ENCODE data around the gene MPHOSPH10. TPM values are rescaled to one million over a fixed set of nuclear protein-coding genes. Genes with fewer than 3 reads are reported as not detected.

The MPHOSPH10 gene
- total RNA-seq, 1 donor from 2014 or later: 27.9 TPM

DNA sequence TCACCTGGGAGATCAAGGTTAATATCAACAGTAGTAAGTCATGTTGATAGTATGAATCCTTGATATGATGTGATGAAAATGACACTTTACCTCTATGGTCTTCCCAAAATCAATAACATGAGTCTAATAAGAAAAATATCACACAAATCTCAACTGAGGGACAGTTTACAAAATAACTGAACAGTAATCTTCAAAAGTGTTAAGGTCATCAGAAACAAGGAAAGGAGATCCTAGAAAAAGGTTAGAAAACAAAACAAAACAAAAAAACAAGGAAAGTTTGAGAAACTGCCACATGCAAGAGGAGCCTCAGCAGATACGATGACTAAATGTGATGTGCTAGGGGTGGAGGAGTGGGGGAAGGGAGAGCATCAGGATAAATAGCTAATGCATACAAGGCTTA lies 16.6 kb upstream of the MPHOSPH10 start:
- peaks cover 53% of the 10 kb centered on the region for H3K36me3 ChIP-seq
- no peak for DNase-seq

DNA sequence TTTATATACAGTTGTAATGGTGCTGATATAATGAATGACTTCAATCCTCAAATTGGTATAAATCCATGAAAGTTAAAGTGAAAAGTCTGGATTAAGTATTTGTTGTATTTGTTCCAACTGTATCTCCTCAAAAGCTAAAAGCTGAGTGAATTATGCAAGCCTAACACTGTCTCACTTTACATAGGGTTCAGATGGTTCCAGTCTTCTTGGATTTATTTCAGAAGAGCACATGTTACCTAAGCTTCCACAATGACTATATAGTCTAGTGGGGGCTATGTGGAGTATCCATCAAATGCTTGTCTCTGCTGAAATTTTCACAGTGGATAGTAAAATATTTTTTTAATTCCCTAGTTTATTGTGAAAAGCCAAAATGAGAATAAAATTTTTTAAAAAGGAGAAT lies 13.4 kb upstream of the MPHOSPH10 start:
- DNase-seq: no peak

More for the DNA sequence above, 16.6 kb upstream of the MPHOSPH10 start:
- Histone ChIP-seq H3K27me3 (no peaks in the 10 kb centered on the region), H3K4me3 (no peak overlapping the region), H3K9me3 (no peaks in the 10 kb centered on the region), H3K4me1 (no peaks in the 10 kb centered on the region), H3K27ac (no peak overlapping the region)
- TF ChIP-seq, protein P1, sequence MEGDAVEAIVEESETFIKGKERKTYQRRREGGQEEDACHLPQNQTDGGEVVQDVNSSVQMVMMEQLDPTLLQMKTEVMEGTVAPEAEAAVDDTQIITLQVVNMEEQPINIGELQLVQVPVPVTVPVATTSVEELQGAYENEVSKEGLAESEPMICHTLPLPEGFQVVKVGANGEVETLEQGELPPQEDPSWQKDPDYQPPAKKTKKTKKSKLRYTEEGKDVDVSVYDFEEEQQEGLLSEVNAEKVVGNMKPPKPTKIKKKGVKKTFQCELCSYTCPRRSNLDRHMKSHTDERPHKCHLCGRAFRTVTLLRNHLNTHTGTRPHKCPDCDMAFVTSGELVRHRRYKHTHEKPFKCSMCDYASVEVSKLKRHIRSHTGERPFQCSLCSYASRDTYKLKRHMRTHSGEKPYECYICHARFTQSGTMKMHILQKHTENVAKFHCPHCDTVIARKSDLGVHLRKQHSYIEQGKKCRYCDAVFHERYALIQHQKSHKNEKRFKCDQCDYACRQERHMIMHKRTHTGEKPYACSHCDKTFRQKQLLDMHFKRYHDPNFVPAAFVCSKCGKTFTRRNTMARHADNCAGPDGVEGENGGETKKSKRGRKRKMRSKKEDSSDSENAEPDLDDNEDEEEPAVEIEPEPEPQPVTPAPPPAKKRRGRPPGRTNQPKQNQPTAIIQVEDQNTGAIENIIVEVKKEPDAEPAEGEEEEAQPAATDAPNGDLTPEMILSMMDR (IDR thresholded peaks at IDR 0.05): no peak
- ATAC-seq: no peak
- intact Hi-C loops (cut with DNase I): no loop called here

DNA sequence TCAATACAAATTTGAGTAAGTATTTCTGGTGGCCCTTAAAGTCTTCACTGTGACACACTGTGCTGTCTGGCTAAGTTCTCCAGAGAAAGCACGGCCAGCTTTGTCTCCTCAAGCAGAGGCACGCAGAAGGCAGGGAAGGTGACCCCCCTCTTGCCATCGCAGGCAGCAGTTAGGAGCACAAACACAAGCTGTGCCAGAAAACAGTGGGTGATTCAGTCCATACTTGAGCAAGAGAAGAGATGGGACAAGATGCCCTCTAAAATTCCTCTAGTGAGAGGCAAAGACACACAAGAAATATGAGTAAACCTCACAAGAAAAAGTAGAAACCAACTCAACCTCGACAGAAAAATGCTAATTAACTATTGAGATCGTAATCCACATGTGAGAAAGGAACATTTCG lies 10.2 kb upstream of the MPHOSPH10 start:
- TF ChIP-seq, protein P1 (IDR thresholded peaks at IDR 0.05): no peak
- Histone ChIP-seq H3K27ac (no peak overlapping the region), H3K27me3 (no peaks in the 10 kb centered on the region), H3K36me3 (peaks cover 53% of the 10 kb centered on the region), H3K4me1 (no peaks in the 10 kb centered on the region), H3K9me3 (no peaks in the 10 kb centered on the region), H3K4me3 (no peak overlapping the region)
- DNase-seq: no peak
- intact Hi-C loops (cut with DNase I): no loop called here
- ATAC-seq: no peak

More for the DNA sequence above, 13.4 kb upstream of the MPHOSPH10 start:
- Histone ChIP-seq H3K36me3 (peaks cover 57% of the 10 kb centered on the region), H3K4me1 (no peaks in the 10 kb centered on the region), H3K27me3 (no peaks in the 10 kb centered on the region), H3K9me3 (no peaks in the 10 kb centered on the region), H3K4me3 (no peak overlapping the region), H3K27ac (no peak overlapping the region)
- intact Hi-C loops (cut with DNase I): no loop called here
- TF ChIP-seq, protein P1 (IDR thresholded peaks at IDR 0.05): no peak
- ATAC-seq: no peak

DNA sequence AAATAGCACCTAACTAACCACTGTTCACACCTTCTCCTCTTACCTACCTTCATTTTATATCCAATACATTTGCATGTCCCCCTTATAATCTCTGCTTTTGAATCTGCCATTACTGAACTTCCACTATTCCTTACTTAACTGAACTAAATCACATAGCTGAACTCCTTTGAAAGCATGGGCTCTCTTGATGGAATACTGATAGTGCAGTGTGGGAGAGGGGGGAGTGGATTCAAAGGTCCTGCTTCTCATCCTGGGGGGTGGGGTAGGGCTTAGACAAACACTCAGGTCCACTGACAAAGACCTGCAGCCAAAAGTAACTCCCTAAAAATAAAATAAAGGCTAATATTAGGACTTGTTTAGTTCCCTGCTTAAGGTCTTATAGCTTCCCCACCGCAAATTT lies 9.0 kb upstream of the MPHOSPH10 start:
- H3K4me3 ChIP-seq: no peak overlapping the region
- peaks cover 42% of the 10 kb centered on the region for H3K36me3 ChIP-seq

DNA sequence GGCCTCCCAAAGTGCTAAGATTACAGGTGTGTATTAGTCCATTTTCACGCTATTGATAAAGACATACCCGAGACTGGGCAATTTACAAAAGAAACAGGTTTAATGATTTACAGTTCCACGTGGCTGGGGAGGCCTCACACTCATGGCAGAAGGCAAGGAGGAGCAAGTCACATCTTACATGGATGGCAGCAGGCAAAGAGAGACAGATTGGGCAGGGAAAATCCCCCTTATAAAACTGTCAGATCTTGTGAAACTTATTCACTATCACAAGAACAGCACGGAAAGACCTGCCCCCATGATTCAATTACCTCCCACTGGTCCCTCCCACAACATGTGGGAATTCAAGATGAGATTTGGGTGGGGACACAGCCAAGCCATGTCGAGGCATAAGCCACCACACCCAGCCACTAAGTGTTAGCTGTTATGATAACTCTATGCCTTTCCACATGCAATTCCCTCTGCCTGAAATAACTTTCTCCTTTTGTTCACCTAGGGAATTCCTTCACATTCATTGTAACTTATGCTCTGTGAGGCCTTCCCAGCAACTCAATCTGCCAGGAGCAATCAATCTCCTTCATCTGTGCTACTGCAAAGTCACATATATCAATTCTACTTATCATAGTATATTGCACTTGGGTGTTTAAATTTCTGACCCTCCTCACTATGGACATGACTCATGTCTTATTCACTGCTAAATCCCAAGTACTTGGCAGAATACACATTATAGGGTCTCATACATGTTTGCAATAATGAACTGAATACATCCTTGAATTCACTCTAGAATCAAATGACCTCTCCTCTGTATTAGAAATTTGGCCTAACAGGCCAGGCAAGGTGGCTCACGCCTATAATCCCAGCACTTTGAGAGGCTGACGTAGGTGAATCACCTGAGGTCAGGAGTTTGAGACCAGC lies 7.8 kb upstream of the MPHOSPH10 start:
- DNase-seq: no peak
- peaks cover 32% of the 10 kb centered on the region for H3K36me3 ChIP-seq
- H3K4me3 ChIP-seq: no peak overlapping the region
- intact Hi-C loops (cut with DNase I): no loop called here
- H3K27me3 ChIP-seq: no peaks in the 10 kb centered on the region
- no peaks in the 10 kb centered on the region for H3K9me3 ChIP-seq
- TF ChIP-seq, protein P1 (IDR thresholded peaks at IDR 0.05): no peak
- no peak for ATAC-seq
- no peak overlapping the region for H3K27ac ChIP-seq
- H3K4me1 ChIP-seq: peaks cover under 1% of the 10 kb centered on the region

More for the DNA sequence above, 9.0 kb upstream of the MPHOSPH10 start:
- DNase-seq: no peak
- no peaks in the 10 kb centered on the region for H3K27me3 ChIP-seq
- intact Hi-C loops (cut with DNase I): no loop called here
- no peak overlapping the region for H3K27ac ChIP-seq
- no peaks in the 10 kb centered on the region for H3K9me3 ChIP-seq
- ATAC-seq: no peak
- no peaks in the 10 kb centered on the region for H3K4me1 ChIP-seq
- TF ChIP-seq, protein P1 (IDR thresholded peaks at IDR 0.05): no peak
